Prostate gland (tissue), 2 donors: ENCODE results near the gene SUMF1.

Experiments
- CTCF ChIP-seq, 4 experiments: fragments of 200-600 bp in 2 of 4; fragments of 450-650 bp in 2 of 4; sonication (generic) in 2 of 4; IDR thresholded peaks; 1 replicate in 3 of 4; 2 replicates in 1 of 4; pipeline ENCODE4 v1.5.1; 2016 to 2019; ENCODE audit warnings: antibody characterized with exemption in 4 of 4, mild to moderate bottlenecking in 2 of 4, moderate library complexity in 2 of 4
- POLR2A ChIP-seq: fragments of 450-650 bp; IDR thresholded peaks from one replicate; pipeline ENCODE4 v1.6.1; 2016; ENCODE audit warnings: antibody characterized with exemption, mild to moderate bottlenecking

DNA sequence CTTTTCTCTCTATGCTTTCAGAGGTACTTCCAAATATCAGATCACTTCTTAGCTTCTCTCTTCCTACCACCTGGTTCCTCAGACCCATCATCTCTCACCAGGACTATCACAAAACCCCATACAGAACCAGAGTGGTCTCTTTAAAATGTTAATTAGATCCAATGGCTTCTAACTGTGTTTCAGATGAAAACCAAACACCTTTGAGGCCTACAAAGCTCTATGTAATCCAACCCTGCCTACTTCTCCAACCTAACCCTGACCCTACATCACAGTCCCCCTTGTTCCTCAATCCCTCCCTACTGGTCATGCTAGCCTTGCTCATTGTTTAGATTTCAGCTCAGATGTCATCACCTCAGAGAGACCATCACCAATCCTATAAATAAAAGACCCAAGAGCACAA, 34.8 kb downstream of the SUMF1 start:
- no peak for TF ChIP-seq CTCF (IDR thresholded peaks at IDR 0.05)
- TF ChIP-seq POLR2A: no peak
